ENCODE measurements around the gene PDE1C.

The PDE1C gene

DNA sequence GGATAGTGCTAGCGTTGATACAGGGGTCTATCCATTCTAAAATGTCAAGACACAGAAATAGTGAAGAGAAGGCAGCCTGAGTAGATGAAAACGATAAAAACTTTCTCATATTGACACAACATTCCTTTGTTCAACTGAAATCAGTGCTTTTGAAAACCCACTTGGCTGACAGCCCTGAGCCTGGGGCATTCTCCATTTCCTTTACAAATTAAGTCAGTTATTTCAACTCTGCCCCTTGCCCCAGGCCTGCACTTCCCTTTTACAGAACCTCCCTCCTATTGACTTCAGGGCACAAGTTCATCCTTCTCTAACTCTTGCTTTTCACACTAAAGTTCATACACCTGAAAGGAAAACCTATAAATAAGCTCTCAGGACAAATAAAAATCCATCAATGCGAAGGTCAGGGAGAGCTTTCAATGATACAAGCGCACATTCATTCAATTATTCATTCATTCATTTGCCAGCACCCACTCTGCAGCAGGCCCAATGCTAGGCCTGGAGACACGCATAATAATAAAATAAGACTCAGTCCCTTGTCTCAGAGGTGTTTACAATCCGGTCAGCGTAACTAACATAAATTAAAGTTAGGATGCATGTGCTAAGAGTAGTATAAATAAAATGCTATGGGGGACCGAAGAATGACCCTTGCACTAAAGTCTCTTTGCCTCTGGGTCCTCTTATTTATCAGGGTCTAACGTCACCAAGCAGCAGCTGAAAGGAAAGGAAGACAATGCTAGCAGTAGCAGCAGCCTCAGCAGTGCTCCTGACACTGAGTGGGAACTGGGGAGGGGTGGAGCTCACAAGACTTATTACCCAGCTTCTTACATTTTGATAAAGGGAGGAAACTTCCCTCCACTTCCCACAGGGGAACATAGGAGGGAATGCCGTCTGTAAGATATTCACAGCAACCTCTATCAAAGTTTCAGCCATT lies 134.8 kb downstream of the PDE1C start:
- DNase-seq, result no peak

DNA sequence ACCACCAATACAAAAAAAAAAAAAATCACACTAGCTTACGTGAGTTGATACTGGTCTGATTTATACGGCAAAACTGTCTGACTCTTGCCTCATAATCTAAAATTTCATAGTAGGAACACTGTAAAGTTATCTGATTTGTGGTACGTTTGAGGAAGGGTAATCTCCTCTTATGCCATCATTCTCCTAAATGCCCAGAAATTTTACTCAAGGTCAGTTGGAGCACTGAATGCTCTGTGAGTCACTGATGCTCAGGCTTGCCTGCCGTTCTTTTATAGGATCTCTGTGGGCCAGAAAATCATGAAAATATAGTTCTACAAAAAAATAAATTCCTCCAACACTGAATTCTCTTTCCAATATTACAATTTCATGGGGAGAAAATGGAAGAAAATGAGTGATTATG lies 135.7 kb downstream of the PDE1C start:
- no peak for DNase-seq

GRCh38 chr7:31933481-31933880 lies 136.7 kb downstream of the PDE1C start:
- DNase-seq, result no peak

GRCh38 chr7:31926991-31927584 lies 143.1 kb downstream of the PDE1C start:
- no peak for DNase-seq

- no peak for DNase-seq
These were observed 144.3 kb downstream of the PDE1C start for GRCh38 chr7:31925753-31926454.

DNA sequence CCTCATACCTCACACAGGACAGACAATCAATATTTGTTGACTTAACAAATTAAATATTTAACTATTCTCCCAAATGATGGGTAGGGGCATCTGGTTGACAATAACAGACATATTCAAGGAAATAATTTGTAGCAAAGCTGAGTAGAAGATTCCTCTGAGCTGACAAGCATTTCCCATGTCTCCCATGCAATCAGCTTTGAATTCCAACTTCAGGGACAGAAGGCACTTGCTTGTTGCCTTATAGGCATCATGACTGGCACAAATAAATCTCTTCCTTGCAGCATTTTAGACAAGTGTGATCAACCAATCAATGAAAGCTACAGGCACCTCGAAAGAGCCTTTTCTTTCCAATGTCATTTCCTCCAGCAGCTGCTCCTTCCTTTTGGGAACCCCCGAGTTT lies 146.0 kb downstream of the PDE1C start:
- no peak for DNase-seq

GRCh38 chr7:31922848-31923247 lies 147.4 kb downstream of the PDE1C start:
- DNase-seq, result no peak

DNA sequence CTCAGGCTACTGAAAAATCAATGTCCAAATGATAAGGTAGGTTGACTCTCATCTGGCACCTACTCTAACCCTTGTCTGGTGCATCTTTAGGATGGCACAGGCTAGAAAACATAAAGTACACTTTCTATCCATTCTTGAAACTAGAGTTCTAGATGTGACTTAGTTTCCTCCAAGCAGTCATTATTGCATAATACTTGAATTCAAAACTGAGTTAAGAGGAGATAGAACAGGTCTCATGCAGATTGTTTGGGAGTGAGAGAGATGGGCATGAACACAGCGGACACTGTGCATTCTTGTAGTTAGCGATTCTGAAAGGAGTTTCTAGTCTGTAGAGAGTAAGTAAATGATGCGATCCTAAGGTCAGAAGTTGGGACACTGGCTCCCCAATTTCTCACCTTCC lies 149.2 kb downstream of the PDE1C start:
- no peak for DNase-seq

- no peak for DNase-seq
These were observed 150.4 kb downstream of the PDE1C start for GRCh38 chr7:31919678-31920369.

- DNase-seq, result no peak
These were observed 151.4 kb downstream of the PDE1C start for GRCh38 chr7:31918706-31919393.

- no peak for DNase-seq
These were observed 153.0 kb downstream of the PDE1C start for GRCh38 chr7:31917256-31917655.

GRCh38 chr7:31910191-31910590 lies 160.0 kb downstream of the PDE1C start:
- no peak for DNase-seq

- no peak for DNase-seq
These were observed 163.6 kb downstream of the PDE1C start for GRCh38 chr7:31906479-31907171.

GRCh38 chr7:31903962-31904361 lies 166.2 kb downstream of the PDE1C start:
- DNase-seq, result no peak

- DNase-seq, result no peak
These were observed 170.8 kb downstream of the PDE1C start for GRCh38 chr7:31899356-31899927.

DNA sequence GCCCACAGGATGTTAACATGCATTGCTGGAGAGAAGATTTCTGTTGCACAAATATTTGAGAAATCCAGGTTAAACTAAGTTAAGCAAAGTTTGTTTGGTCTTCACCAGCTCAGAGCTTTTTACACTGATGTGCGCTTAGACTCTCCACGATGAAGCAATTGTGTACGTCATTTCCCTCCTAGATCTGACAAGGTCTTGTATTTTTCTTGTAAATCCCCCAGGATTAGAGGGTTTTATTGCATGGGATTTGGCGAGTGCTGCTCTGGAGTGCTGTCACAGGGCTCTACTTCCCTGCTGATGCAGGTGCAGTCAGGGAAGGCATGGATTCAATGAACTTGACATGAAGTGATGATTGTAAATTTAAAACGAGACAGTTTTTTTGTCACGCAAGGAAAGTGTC lies 173.3 kb downstream of the PDE1C start:
- DNase-seq, result no peak

- DNase-seq, result no peak
These were observed 175.9 kb downstream of the PDE1C start for GRCh38 chr7:31894308-31894707.

DNA sequence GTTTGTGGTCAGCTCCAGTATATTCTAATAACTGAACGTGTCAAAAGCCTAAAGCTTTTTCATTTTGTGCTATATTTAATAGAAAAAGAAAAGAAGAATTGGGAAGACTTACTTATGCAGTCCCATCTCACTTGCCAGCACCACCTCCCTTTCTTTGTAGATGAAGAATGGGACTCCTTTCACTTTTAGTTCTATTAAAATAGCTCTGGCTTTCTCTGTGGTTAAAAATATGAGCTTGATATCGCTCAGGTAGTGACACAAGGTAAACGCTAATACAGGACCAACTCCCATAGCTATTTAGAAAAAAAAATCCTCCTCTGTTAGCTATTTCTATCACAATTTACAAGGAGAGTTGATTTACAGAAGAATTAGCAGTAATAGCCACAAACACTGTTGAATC lies 176.8 kb downstream of the PDE1C start:
- DNase-seq, result no peak

GRCh38 chr7:31892099-31892829 lies 177.9 kb downstream of the PDE1C start:
- no peak for DNase-seq

DNA sequence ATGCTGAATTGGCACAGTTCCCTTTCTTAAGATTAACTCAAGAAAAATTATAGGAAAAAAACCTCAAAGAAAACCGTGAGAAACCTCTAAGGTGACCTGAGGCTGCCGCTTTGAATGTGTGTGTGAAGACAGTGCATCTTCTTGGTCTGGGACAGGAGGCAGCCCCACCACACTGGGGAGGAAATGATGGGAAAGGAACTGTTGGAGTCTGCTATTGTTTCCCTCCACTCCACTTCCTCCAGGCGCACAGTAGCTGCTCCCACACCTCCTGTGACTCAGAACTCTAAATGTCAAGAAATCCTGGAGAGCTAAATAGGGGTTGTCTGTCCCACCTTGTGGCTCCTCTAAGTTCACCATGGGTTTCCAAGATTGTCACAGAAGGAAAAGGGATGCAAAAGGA lies 179.4 kb downstream of the PDE1C start:
- DNase-seq, result no peak

DNA sequence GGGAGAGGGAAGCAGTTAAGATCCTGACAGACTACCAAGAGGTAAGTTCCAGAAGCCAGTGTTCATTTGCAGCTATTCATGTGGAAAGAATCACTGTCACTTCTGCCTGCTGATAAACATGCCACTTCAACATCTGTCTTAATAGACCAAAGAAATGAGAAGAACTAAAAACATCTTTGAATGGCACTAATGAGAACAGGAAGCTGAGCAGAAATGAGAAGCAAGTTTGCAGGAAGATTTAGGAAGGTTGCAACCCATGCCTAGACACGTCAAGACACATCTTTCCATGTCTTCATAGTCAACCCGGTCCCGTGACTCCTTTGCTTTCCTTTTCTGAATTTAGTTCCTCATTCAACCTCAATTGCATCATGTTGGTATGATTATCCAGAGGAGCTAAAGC lies 180.0 kb downstream of the PDE1C start:
- no peak for DNase-seq
